Measurements from ENCODE around the gene SPTBN4.
"Not testable (repeated sequence)": the region's sequence is repeated elsewhere in the genome, so short reads cannot be mapped to it uniquely, and the experiment has no call there.

Gene SPTBN4

DNA sequence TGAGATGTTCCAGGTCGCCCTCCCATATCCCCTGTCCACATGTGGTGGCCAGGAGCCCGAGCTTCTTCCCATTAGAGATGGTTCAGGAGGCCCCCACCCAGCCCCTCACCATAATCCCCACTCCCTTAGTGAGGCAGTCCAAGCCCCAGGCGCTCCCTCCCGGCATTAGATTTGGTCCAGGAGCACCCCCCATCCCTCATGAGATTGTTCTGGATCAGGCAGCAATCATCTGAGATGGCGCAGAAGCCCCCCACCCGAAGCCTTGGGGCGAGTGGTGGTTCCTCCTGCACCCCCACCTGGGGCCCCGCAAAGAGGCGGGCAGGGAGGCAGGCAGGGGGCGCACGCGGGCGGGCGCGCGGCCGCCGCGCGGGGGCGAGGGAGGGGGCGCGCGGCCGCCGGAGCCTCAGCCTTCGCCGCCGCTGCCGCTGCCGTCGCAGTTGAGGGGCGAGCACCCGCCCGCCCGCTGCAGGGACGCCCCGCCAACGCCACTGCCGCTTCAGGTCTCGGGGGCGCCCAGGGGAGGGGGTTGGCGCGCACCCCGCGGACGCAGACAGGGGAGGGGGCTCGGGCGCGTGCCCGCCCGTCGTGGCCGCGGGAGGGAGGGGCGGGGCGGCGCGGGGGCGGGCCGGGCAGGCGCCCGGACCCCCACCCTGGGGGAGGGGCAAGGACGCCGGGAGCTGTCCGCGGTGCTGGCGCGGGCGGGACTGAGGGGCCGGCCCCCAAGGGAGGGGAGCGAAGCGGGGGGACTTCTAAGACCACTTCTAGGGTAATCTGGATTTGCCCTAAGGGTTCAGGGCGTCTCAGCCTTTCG, 63.5 kb downstream of the SPTBN4 start:
- DNase-seq (ENCODE audit: low spot score) = no peak

DNA sequence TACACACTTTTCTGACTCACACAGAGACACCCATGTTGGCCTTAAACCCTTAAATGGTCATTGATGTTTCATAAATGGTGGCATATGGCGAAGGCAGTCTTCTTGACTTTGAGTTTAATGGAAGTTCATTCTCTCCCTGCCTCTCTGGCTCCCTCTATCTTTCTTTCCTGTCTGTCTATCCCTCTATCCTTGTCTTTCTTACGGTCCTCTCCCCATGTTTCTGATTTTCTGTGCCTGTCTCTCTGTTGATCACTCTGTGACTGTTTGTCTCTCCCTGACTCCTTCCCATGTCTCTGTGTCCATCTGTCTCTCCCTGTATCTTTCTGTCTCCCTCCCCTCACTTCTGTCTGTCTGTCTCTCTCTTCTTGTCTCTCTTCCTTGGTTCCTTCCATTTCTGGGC, 66.7 kb downstream of the SPTBN4 start:
- no peak for DNase-seq (ENCODE audit: low spot score)

DNA sequence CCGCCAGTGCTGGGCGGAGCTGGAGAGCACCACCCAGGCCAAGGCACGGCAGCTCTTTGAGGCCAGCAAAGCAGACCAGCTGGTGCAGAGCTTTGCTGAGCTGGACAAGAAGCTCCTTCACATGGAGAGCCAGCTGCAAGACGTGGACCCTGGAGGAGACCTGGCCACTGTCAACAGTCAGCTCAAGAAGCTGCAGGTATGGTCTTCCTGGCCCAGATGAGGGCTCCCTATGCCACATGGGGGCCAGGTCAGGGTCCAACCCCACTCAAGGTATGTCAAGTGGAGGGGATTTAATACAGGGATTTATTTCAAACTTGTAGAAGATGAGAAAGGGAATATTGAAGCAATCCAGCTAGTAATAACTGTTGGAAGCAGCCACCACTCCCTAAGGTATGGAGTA, 67.3 kb downstream of the SPTBN4 start:
- DNase-seq (ENCODE audit: low spot score) = no peak

DNA sequence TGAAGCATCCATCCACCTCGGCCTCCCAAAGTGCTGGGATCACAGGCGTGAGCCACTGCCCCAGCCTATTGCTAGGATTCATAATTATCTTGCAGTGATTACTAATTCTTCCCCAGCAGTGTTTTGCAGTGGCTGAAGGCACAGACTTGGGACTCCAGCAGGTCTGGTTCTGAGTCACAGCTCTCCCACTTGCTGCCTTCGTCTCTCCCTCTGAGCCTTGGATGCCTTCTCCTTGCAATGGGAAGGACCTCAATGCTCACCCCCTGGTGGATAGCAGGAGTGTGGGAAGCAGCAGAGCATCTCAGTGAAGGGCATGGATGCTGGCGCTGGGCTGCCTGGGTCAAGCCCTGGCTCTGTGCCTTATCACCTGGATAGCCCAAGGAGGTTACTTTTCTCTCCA, 72.3 kb downstream of the SPTBN4 start:
- no peak for DNase-seq (ENCODE audit: low spot score)

DNA sequence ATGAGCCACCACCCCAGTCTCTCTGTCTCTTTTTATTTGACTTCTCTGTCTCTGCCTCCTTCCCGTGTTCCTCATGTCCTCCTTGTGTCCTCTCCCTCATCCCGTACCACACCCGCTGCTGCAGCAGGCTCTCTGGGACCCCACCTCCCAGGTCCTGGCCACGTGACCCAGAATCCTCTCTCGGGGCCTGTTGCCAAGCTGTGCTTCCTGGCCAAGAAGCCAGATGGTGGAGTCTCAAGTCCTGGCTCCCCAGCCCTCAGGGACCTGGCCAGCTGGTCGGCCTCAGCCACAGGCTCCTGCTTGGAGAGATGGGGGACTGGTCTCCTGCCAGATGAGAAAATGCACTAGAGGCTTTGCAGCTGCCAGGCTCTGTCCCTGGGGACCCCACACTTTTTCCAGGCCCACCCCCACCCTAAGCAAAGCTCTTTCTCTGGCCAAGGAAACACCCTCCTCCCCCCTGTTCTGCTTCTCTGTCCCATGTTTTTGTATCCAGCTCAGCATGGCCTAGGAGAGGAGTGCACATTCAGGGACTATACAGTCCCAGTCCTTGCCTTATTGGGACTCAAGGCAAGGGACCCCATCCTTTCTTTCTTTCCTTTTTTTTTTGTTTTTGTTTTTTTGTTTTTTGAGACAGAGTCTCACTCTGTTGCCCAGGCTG, 75.5 kb downstream of the SPTBN4 start:
- peak; percentile 38 for DNase-seq (ENCODE audit: low spot score)

DNA sequence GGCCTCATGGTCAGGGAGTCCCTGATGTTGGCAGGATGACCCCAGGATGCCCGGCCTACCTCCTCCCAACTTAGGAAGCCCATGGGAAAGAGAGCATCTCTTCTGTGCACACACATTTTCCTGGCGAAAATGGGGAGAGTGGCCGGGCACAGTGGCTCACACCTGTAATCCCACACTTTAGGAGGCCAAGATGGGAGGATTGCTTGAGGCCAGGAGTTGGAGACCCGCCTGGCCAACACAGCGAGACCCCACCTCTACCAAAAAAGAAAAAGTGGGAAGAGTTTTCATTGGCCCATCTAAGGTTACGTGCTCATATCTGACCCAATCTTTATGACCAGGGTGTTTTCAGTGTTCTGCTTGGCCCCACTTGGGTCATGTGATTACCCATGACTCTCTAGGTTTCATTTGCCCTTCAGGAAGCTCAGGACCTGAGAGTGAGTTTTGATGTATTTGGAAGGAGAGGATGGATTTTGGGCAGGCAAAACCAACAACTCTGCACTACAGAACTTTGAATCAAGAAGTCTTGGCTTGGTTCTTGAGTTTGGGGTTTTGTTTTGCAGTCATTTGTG, 76.3 kb downstream of the SPTBN4 start:
- no peak for DNase-seq (ENCODE audit: low spot score)

DNA sequence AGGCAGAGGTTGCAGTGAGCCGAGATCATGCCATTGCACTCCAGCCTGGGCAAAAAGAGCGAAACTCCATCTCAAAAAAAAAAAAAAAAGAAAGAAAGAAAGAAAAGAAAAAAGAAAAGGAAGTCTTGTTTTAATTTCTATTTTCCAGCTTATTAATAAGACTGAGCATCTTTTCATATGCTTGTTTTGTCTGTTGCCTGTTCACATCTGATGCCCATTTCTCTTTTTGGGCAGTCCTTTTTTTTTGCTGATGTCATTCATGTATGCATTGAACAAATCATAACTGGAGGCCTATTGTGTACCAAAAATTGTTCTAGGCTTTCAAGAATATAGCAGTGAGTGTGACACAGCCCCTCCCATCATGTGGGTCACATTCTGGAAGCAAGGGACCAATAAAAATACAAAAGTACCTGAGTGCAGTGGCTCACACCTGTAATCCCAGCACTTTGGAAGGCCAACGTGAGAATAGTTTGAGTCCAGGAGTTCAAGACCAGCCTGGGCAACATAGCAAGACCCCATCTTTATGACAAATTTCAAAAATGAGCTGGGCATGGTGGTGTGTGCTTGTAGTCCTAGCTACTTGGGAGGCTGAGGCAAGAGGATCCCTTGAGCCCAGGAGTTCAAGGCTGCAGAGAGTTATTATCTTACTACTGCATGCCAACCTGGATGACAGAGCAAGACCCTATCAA, 79.5 kb downstream of the SPTBN4 start:
- not testable (repeated sequence) for DNase-seq (ENCODE audit: low spot score)

DNA sequence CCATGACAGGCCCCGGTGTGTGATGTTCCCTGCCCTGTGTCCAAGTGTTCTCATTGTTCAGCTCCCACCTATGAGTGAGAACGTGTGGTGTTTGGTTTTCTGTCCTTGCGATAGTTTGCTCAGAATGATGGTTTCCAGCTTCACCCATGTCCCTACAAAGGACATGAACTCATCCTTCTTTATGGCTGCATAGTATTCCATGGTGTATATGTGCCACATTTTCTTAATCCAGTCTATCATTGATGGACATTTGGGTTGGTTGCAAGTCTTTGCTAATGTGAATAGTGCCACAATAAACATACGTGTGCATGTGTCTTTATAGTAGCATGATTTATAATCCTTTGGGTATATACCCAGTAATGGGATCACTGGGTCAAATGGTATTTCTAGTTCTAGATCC, 80.4 kb downstream of the SPTBN4 start:
- not testable (repeated sequence) for DNase-seq (ENCODE audit: low spot score)

DNA sequence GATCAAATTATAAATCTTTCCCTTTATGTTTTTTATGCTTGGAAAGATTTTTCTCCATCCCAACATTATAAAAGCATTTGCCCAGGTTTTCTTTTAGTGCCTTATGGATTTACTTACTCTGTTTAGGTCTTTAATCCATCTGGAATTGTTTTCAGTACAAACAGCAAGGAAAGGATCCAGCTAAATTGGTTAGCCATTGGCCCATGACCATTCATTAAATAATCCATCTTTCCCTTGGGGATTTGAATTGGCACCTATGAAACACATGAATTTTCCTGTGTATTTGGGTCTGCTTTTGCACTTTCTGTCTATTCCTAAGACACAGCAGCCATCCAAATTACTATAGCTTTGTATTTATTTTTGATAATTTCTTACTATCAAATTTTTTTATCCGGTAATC, 81.0 kb downstream of the SPTBN4 start:
- DNase-seq (ENCODE audit: low spot score) = no peak

DNA sequence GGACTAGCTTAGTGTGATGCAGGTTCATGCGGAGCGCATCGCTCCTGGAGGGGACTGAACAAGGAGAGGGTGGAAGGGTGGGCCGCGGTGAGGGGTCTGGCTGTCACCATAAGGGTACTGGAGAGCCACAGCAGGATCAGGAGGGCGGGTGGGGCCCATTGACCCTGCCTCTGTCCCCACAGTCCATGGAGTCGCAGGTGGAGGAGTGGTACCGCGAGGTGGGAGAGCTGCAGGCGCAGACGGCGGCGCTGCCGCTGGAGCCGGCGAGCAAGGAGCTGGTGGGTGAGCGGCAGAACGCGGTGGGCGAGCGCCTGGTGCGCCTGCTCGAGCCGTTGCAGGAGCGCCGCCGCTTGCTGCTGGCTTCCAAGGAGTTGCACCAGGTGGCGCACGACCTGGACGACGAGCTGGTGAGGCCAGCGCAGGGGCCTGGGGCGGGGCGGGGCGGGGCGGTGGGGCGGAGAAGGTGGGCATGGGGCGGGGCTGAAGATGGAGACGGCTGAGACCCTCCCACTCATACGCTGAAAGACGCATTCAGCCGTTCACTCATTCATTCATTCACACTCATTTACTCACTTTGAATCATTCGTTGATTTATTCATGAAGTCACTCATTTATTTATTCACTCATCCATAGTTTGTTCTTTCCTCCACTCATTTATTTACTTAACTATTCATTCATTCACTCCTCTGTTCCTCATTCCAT, 82.4 kb downstream of the SPTBN4 start:
- peak; percentile 31 for DNase-seq (ENCODE audit: low spot score)

DNA sequence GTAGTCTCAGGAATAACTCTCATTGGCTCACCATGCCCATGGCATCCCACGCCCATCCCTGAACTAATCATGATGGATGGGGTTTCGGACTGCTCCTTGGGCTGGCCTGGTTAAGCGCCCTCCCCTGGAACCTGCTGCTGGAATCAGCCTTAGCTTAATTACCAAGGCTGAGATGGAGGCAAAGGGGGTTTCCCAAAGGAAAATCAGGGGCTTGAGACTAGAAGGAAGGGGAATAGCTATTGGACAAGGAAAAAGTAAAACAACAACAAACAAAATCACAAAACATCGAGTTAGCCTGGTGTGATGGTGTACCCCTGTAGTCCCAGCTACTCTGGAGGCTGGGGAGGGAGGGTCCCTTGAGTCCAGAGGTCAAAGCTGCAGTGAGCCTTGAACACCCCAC, 84.2 kb downstream of the SPTBN4 start:
- DNase-seq (ENCODE audit: low spot score) = no peak

DNA sequence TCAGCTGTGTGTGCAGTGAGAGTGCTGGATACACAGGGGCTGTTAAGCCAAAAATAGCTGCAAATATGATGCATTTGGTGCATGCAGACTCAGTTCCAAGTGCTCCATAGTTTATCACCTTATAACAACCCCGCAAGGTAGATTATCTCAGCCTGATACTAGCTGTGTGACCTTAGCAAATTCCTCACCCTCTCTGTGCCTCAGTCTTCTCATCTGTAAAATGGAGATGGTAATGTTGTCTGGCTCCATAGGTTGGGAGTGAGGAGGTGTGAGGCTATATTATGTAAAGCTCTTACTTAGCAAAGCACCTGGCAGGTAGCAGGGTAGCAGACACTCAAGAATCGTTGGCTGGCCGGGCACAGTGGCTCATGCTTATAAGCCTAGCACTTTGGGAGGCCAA, 86.0 kb downstream of the SPTBN4 start:
- DNase-seq (ENCODE audit: low spot score) = no peak

DNA sequence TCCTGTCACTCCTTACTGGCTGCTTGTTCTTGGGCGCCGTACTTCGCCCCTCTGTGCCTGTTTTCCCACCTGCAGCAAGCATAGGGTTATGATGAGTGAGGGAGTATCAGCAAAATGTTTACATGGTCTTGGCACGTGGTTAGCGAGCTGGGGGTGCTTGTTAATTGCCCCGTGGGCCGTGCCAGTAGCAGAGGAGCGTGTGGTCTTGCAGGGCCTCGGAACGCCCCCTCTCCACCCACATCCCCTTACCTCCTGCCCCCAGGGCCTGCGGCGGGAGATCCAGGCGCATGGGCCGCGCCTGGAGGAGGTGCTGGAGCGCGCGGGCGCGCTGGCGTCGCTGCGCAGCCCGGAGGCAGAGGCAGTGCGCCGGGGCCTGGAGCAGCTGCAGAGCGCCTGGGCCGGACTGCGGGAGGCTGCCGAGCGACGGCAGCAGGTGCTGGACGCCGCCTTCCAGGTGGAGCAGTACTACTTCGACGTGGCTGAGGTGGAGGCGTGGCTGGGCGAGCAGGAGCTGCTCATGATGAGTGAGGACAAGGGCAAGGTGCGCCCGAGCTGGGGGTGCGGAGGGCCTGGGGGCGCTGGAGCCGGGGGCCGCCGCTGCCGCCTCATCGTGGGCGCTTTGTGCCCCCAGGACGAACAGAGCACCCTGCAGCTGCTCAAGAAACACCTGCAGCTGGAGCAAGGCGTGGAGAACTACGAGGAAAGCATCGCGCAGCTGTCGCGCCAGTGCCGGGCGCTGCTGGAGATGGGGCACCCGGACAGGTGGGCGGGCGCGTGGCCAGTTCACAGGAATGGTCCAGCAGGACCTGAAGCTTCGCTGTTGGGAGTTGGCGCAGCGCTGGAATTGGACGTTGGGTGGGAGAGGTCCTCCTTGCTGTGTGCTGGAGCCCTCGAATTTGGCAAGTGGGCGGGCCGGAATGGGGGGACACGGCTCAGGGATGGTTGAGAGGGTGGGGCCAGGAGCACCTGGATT, 87.4 kb downstream of the SPTBN4 start:
- DNase-seq (ENCODE audit: low spot score) = no peak

DNA sequence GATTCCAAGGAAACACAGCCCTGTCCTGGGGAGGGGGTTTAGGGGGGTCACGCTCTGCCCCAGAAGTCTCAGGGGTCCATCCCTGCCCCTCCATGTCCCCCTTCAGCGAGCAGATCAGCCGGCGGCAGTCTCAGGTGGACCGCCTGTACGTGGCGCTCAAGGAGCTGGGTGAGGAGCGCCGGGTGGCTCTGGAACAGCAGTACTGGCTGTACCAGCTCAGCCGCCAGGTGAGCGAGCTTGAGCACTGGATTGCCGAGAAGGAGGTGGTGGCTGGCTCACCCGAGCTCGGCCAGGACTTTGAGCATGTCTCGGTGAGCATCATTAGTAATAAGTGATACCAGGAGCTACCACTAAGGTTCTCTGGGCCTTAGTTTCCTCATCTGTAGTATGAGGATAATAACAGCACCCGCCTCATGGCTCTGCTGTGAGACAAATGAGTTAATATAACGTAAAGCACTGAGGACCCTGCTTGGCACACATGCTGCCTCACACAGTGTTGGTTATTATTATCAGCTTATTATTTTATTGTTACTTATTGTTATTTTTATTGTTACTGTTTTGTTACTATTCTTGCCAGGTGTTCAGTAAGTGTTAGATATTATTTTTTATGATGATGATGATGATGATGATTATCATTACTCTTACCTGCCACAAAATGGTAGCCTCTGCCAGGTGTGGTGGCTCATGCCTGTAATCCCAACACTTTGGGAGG, 89.3 kb downstream of the SPTBN4 start:
- DNase-seq (ENCODE audit: low spot score) = no peak

DNA sequence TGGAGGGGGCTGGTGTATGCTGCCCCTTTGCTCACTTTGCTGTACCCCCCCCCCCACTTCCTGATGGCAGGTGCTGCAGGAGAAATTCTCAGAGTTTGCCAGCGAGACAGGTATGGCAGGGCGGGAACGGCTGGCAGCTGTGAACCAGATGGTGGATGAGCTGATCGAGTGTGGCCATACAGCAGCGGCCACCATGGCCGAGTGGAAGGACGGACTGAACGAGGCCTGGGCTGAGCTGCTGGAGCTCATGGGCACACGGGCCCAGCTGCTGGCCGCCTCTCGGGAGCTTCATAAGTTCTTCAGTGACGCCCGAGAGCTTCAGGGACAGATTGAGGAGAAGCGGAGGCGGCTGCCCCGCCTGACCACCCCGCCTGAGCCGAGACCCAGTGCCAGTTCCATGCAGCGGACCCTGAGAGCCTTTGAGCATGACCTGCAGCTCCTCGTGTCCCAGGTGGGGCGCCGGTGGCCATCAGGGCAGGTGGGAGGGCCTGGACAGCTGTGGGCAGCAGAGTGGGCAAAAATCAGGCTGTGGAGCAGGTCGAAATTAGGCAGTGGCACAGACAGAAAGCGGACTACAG, 90.2 kb downstream of the SPTBN4 start:
- no peak for DNase-seq (ENCODE audit: low spot score)

DNA sequence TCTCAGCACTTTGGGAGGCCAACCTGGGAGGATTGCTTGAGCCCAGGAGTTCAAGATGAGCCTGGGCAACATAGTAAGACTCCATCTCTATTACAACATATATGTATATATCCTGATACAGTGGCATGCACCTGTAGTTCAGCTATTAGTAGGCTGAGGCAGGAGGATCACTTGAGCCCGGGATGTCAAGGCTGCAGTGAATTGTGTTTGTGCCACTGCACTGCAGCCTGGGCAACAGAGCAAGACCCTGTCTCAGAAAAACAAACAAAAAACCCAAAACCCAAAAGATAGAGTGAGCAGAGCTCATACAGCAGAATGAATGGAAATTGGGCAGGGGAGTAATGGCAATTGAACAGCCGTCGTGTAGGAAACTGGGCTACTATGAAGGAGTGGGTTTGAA, 92.6 kb downstream of the SPTBN4 start:
- DNase-seq (ENCODE audit: low spot score) = no peak

DNA sequence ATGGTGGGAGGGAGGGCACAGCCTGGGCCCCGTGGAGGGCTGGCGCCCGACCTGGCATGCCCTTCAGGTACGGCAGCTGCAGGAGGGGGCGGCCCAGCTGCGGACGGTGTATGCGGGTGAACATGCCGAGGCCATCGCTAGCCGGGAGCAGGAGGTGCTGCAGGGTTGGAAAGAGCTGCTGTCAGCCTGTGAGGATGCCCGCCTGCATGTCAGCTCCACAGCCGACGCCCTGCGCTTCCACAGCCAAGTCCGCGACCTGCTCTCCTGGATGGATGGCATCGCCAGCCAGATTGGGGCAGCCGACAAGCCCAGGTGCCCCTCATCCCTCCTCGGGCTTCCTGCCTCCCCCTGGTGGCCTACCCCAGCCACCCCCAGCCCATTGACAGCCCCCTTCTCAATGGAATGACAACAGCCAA, 93.3 kb downstream of the SPTBN4 start:
- DNase-seq (ENCODE audit: low spot score) = no peak

DNA sequence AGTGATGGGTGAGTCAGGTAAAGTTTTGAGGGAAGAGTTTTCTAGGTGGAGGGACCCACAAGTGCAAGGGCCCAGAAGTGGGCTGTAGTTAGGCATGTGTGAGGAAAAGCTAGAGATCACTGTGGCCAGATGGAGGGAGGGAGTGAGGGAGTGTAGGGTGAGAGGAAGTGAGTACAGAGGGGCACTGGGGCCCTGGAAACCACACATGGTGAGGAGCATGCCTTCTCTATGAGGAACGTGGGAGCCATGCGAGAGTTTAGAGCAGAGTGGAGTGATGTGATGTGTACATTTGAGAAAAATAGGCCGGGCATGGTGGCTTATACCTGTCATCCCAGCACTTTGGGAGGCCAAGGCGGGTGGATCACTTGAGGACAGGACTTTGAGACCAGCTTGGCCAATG, 95.1 kb downstream of the SPTBN4 start:
- DNase-seq (ENCODE audit: low spot score) = no peak

DNA sequence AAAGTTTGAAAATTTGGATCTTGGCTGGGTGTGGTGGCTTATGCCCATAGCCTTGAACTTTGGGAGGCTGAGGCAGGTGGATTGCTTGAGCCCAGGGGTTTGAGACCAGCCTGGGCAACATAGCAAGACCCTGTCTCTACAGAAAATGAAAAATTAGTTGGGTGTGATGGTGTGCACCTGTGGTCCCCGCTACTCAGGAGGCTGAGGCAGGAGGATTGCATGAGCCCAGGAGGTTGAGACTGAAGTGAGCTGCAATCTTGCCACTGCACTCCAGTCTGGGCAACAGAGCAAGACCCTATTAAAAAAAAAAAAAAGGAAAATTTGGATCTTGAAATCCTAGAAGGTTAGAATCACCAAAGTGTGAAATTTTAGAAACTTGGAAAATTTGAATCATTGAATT, 97.7 kb downstream of the SPTBN4 start:
- not testable (repeated sequence) for DNase-seq (ENCODE audit: low spot score)

DNA sequence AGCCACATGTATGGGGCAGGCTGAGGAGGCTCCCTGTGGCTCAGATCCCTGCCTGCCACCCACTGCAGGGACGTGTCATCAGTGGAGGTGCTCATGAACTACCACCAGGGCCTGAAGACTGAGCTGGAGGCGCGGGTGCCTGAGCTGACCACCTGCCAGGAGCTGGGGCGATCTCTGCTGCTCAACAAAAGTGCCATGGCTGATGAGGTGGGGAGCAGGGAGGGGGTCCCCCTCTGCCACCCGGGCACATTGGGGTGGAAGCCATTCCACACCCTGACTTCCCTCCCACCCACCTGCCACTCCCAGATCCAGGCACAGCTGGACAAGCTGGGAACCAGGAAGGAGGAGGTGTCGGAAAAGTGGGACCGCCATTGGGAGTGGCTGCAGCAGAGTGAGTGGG, 98.6 kb downstream of the SPTBN4 start:
- no peak for DNase-seq (ENCODE audit: low spot score)
